Activated T-helper 1 cell treated with anti-CD3 and anti-CD28 coated beads, Interleukin-12 subunit alpha, Interleukin-12 subunit beta, Interleukin-2, Interleukin-4 antibody, amounts not matched to agents 30 ng/mL and 10 ng/mL and 1 ng/mL, durations not matched to agents 14 hours and 24 hours and 36 hours (primary cell): ENCODE measurements around the gene TMED8. TPM values are rescaled to one million over a fixed set of nuclear protein-coding genes. Genes with fewer than 3 reads are reported as not detected.
"Not testable (repeated sequence)": the region's sequence is repeated elsewhere in the genome, so short reads cannot be mapped to it uniquely, and the experiment has no call there.

Experiments used
- DNase-seq: peaks from one replicate; pipeline ENCODE4 v3.0.0; 2021; ENCODE audit warnings: low spot score
- H3K27ac Mint-ChIP-seq: one replicate; pipeline ENCODE4 v1.8.0; 2021; ENCODE audit warnings: mild to moderate bottlenecking, mixed read lengths
- H3K27me3 Mint-ChIP-seq: one replicate; pipeline ENCODE4 v1.8.0; 2022; ENCODE audit warnings: mild to moderate bottlenecking, moderate library complexity, mixed read lengths; ENCODE audit not compliant: insufficient read depth
- H3K36me3 Mint-ChIP-seq: one replicate; pipeline ENCODE4 v1.8.0; 2021; ENCODE audit warnings: low read depth, mixed read lengths
- H3K4me1 Mint-ChIP-seq: one replicate; pipeline ENCODE4 v1.8.0; 2021; ENCODE audit warnings: low read depth, mixed read lengths
- H3K4me3 Mint-ChIP-seq: one replicate; pipeline ENCODE4 v1.8.0; 2021; ENCODE audit warnings: mild to moderate bottlenecking, moderate library complexity, mixed read lengths
- H3K9me3 Mint-ChIP-seq: one replicate; pipeline ENCODE4 v1.8.0; 2021; ENCODE audit warnings: mixed read lengths
- intact Hi-C: fragments of 100-400 bp; cut with micrococcal nuclease; formaldehyde crosslinking; loops from one replicate; pipeline ENCODE4 v1.15.1; 2024
- total RNA-seq: library from RNA; stranded (reverse); gene quantifications from 2 replicates; pipeline ENCODE4 v1.2.3, GENCODE V29; 2022

Gene TMED8
- total RNA-seq, 1 donor from 2014 or later = 28.4 TPM

DNA sequence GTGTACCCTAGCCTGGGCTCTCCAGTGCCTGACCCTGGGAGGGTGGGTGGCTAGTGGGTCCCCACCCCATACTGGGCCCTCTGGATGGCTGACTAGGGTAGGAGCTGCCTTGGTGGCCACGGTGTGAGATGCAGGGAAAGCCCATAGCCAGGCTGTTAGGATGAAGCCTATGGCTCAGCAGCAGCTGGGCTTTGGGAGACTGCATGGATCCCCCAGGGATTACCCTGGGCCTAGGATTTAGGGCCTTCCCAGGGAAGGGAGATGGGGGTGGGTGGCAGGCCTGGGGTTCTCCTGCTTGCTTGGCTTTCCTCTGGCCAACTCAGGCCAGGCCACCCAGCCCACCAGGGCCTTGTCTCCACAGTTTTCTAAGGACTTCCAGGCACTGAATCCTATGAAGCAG, 49.8 kb downstream of the TMED8 start:
- Mint-ChIP-seq H3K9me3 (no peaks in the 10 kb centered on the region), H3K4me1 (peaks cover 5% of the 10 kb centered on the region), H3K27me3 (no peaks in the 10 kb centered on the region), H3K4me3 (no peak overlapping the region), H3K36me3 (no peaks in the 10 kb centered on the region), H3K27ac (no peak overlapping the region)
- intact Hi-C loops = no loop called here
- DNase-seq = no peak

DNA sequence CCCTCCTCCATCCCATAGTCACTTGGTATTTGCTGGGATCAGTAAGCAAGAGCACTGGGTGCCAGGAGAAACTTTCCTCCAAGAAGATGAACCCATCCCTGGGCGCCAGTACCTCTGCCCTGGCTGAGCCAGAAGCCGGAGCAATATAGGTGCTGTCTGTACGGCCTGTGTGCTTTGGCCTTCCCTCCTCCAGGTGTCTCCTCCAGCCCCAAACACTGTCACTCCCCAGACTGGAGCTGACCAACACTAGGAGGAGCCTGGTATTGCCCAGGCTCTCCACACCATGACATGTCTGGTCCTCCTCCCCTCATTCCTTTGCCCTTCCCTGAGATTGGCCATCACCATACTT, 51.2 kb downstream of the TMED8 start:
- no peaks in the 10 kb centered on the region for H3K9me3 Mint-ChIP-seq

DNA sequence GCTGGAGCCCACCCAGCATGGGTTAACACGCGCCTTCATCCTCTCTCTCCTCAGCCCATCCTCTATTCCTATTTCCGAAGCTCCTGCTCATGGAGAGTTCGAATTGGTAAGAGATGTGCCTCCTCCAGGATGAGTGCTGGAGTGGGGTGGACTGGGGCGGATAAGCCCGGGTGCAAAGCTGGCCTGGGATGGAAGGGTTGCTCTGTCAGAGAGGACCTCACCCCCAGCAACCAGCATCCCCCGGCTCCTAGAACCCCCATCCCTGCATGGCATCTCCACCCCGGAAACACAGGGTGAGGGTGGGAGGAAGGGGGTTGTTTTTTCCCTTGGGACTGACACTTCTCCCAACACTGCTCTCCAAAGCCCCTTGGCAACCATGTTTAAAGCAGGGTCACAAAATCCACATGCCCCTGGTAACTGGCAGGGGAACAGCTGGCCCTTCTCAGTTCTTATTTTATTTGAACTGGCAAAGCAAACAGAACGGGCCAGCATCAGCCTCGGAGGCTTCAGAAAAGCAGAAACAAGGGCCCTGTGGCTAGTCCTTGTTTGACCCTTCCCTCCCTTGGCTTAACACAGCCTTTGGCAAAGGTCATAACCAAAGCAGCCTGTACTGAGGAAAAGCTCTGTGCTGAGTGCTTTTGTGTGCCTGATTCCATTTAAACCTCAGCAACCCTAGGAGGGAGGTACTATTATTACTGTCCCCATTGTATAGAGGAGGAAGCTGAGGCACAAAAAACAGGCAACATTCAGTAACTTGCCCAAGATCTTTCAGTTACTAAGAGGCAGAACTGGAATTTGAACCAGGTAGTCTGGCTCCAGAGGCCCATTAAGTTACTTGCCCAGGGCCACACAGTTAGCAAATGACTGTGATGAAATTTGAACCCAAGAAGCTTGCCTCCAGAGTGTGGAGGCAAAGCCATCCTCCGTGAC, 51.8 kb downstream of the TMED8 start:
- H3K4me3 Mint-ChIP-seq = no peak overlapping the region
- no peak overlapping the region for H3K27ac Mint-ChIP-seq
- DNase-seq = no peak
- no peaks in the 10 kb centered on the region for H3K36me3 Mint-ChIP-seq
- H3K4me1 Mint-ChIP-seq = peaks cover 10% of the 10 kb centered on the region
- intact Hi-C loops = loop anchor here (5.0 kb wide), 3 partner anchors 227 to 477 kb away; partner anchors contain the start of gene ADCK1
- no peaks in the 10 kb centered on the region for H3K9me3 Mint-ChIP-seq
- no peaks in the 10 kb centered on the region for H3K27me3 Mint-ChIP-seq

More for the DNA sequence above, 51.2 kb downstream of the TMED8 start:
- Mint-ChIP-seq H3K4me3 (no peak overlapping the region), H3K27ac (no peak overlapping the region), H3K27me3 (no peaks in the 10 kb centered on the region), H3K4me1 (peaks cover 9% of the 10 kb centered on the region), H3K36me3 (no peaks in the 10 kb centered on the region)
- DNase-seq = no peak
- intact Hi-C loops = no loop called here

DNA sequence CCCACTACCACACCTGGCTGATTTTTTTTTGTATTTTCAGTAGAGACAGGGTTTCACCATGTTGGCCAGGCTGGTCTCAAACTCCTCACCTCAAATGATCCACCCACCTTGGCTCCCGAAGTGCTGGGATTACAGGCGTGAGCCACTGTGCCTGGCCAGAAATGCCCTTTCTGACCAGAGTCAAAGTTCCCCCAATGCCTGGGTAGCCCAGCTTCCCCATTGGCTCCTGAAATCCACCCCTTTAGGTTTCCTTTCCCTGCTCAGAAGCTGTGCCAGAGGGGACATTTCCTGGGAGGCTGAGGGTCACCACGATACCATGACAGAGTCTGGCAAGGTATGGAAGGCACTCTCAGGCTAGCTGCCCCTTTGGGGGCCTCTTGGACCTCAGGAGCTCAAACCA, 52.6 kb downstream of the TMED8 start:
- no peak for DNase-seq
- H3K4me1 Mint-ChIP-seq = peaks cover 18% of the 10 kb centered on the region
- no peaks in the 10 kb centered on the region for H3K9me3 Mint-ChIP-seq
- no peak overlapping the region for H3K27ac Mint-ChIP-seq
- intact Hi-C loops = loop anchor here (5.0 kb wide), 3 partner anchors 228 to 478 kb away; partner anchors contain the start of gene ADCK1
- H3K4me3 Mint-ChIP-seq = no peak overlapping the region
- no peaks in the 10 kb centered on the region for H3K27me3 Mint-ChIP-seq
- no peaks in the 10 kb centered on the region for H3K36me3 Mint-ChIP-seq

DNA sequence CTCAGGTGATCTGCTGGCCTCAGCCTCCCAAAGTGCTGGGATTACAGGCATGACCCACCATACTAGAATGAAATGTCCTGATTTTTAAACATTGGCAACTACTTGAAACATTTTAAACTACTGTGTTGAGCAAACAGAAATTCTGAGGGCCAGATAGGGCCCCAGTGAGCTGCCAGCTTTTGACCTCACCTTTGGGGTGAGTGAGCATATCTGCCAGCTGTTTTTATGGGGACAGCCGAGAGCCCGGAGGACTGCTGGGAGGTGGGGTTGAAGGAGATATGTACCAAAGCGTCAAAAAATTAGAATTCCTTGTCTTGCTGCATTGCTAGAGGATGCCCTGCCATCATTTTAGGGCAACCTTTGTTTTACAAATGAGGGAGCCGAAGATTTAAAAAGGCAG, 53.3 kb downstream of the TMED8 start:
- Mint-ChIP-seq H3K9me3 (no peaks in the 10 kb centered on the region), H3K27me3 (no peaks in the 10 kb centered on the region), H3K27ac (no peak overlapping the region), H3K36me3 (no peaks in the 10 kb centered on the region), H3K4me3 (no peak overlapping the region), H3K4me1 (peaks cover 22% of the 10 kb centered on the region)
- DNase-seq = no peak
- intact Hi-C loops = loop anchor here (5.0 kb wide), 3 partner anchors 229 to 479 kb away; partner anchors contain the start of gene ADCK1

DNA sequence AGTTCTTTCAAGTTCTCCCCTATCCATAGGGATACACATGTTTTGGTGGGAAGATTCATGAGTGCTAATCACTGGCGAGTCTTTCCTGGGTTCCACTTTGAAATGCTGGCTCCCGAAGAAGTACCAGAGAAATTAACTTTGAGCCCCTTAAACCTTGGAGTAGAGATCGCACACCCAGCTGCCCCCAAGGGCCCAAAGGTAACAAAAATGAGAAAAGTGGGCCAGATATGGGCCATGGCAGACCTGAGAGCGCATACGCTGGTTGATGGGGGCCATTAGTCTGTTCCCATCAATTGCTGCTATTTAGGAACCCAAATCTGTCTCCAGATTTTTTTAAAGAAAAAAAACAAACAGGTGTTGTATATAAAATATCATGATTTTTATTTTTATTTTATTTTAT, 53.9 kb downstream of the TMED8 start:
- Mint-ChIP-seq H3K27ac (no peak overlapping the region), H3K9me3 (no peaks in the 10 kb centered on the region), H3K4me1 (peaks cover 22% of the 10 kb centered on the region), H3K4me3 (no peak overlapping the region), H3K36me3 (no peaks in the 10 kb centered on the region), H3K27me3 (no peaks in the 10 kb centered on the region)
- no peak for DNase-seq
- intact Hi-C loops = loop anchor here (5.0 kb wide), 3 partner anchors 229 to 479 kb away; partner anchors contain the start of gene ADCK1

DNA sequence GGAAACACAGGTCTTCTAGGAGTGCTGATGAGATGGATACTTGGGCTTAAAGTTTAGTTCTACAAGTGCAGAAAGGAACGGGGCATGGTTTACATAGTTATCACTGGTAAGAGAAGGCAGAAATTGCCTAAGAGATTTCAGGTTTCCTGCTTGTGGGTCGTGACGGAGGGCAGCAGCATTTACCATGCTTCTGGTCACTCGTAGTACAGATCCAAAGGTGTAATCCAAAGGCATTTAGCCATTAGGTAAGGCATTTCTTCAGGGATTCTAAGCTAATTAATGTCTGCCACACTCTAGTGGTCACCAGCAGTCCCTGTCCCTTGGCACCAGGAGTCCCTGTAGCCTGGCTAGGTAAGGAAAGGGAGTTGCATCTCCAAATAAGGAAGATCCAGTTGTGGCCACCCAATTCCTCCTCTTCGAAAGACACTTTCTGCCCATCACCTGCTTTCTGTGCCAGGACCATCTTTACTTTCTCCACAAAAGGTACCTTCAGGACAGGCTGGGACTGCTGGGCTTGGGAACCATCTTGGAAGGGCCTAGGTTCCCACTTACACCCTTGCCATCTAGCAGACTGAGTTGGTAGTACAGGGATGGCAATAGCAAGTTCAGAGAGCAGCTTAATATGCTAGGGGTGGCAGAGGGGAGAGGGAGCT, 54.5 kb downstream of the TMED8 start:
- Mint-ChIP-seq H3K9me3 (no peaks in the 10 kb centered on the region), H3K27ac (peak overlapping the region; percentile 99), H3K4me1 (peaks cover 22% of the 10 kb centered on the region), H3K27me3 (no peaks in the 10 kb centered on the region), H3K4me3 (peak overlapping the region; percentile 92), H3K36me3 (no peaks in the 10 kb centered on the region)
- no peak for DNase-seq
- intact Hi-C loops = loop anchor here (5.0 kb wide), 3 partner anchors 230 to 480 kb away; partner anchors contain the start of gene ADCK1

DNA sequence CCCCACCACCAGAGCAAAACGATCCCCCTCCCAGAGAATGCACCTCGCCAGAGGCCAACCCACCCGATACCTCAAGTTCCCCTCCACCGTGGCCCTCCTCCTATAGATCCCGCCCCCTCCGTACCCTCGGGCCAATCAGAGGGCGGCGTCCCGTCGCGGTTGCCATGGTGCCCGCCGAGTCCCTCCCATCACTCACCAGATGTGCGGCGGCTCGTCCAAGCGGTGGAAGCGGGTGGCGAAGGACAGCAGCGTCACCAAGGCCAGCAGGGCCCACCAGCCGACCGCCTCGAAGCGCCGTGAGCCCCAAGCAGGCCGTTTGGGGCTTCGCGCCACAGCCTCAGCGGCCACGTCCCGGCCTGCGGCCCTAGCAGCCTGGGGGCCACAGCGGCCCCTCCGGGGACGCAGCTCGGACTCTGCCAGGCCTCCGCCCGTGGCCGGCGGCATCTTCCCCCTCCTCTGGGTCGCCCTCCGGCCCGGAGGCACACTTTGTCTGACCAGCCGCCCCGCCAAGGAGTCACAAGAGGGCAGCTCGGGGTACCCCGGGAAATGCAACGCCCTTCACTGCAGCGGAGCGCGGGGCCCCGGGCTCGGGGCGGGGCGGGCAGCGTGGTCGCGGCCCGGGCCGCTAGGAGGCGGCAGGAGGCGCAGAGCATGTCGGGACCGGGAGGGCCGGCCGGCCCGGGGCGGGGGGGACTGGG, 56.5 kb downstream of the TMED8 start, which contains the start of gene POMT2:
TSS of gene POMT2 (minus strand) at position 646 of the 698 bp plus-strand sequence. CDS start at position 444, 202 bp downstream.
- H3K9me3 Mint-ChIP-seq = no peaks in the 10 kb centered on the region
- H3K4me1 Mint-ChIP-seq = peaks cover 22% of the 10 kb centered on the region
- peak; percentile 92 for DNase-seq
- peak within 1 kb of the TSS; percentile 92 for H3K4me3 Mint-ChIP-seq
- H3K27ac Mint-ChIP-seq = peak within 1 kb of the TSS; percentile 99
- no peaks in the 10 kb centered on the region for H3K36me3 Mint-ChIP-seq
- H3K27me3 Mint-ChIP-seq = no peaks in the 10 kb centered on the region
- intact Hi-C loops = loop anchor here (1.0 to 5.0 kb wide), 7 partner anchors 17 to 508 kb away; partner anchors contain the start of genes ADCK1, ANGEL1 and CIPC

DNA sequence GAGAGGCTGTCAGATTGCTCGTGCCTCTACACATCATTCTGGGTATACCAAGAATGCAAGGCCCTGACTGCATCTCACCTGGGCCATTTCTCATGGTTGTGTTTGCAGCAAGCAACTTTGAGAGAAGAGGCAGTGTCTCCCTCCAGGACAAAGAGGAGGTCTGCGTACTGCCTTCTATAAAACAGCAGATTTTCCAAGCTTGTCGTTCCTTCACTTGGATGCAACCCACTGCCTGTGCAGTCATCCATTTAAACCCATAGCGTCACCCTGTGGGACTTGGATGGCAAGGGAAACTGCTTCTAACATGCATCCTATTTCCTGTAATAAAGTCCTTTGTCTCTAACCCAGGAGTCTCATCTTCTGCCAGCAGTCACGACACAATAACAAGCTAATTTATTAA, 57.5 kb downstream of the TMED8 start:
- no peak overlapping the region for H3K27ac Mint-ChIP-seq
- H3K27me3 Mint-ChIP-seq = no peaks in the 10 kb centered on the region
- no peaks in the 10 kb centered on the region for H3K36me3 Mint-ChIP-seq
- H3K4me1 Mint-ChIP-seq = peaks cover 22% of the 10 kb centered on the region
- H3K4me3 Mint-ChIP-seq = peak overlapping the region; percentile 80
- intact Hi-C loops = loop anchor here (5.0 to 10.0 kb wide), 2 partner anchors 107 to 445 kb away; no protein-coding TSS in a partner anchor
- DNase-seq = no peak
- no peaks in the 10 kb centered on the region for H3K9me3 Mint-ChIP-seq

DNA sequence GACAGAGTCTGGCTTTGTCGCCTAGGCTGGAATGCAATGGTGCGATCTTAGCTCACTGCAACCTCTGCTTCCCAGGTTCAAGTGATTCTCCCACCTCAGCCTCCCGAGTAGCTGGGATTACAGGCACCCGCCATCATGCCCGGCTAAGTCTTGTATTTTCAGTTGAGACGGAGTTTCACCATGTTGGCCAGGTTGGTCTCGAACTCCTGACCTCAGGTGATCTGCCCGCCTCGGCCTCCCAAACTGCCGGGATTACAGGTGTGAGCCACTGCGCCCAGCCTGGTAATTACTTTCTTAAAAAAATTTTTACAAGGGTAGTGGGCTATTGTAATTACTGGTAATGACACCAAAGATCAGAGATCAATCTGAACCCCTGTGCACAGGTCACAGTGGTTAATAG, 58.1 kb downstream of the TMED8 start:
- DNase-seq, H3K4me3 Mint-ChIP-seq, H3K27me3 Mint-ChIP-seq, H3K9me3 Mint-ChIP-seq, H3K27ac Mint-ChIP-seq, H3K36me3 Mint-ChIP-seq: not testable (repeated sequence)
- peaks cover 22% of the 10 kb centered on the region for H3K4me1 Mint-ChIP-seq
- intact Hi-C loops = loop anchor here (5.0 to 10.0 kb wide), 2 partner anchors 106 to 444 kb away; no protein-coding TSS in a partner anchor

DNA sequence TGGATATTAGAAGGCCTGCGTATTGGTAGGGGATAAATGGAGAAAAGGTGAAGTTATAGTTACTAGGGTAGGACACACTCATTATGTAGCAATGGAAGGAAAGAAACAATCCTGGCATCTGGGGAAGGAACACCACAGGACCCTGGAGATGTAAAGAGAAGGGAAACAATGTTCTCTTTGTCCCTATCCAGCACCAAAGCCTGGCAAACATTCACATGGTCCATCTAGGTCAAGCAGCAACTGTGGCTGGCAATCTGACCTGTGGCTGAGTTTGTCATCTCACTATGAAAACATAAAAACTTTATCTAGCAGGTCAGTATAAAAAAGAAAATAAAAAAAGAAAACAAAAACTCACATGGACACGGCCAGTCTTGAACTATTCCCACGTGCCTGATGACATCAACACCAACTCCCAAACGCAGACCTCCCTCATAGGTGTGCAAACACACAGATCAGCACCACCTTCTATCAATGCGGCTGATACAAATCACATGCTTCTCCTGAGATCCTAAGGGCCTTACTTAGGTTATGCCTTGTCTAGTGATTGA, 58.8 kb downstream of the TMED8 start:
- DNase-seq = no peak
- H3K4me1 Mint-ChIP-seq = peaks cover 22% of the 10 kb centered on the region
- H3K27me3 Mint-ChIP-seq = no peaks in the 10 kb centered on the region
- H3K36me3 Mint-ChIP-seq = no peaks in the 10 kb centered on the region
- no peak overlapping the region for H3K4me3 Mint-ChIP-seq
- intact Hi-C loops = loop anchor here (5.0 to 10.0 kb wide), 2 partner anchors 106 to 443 kb away; no protein-coding TSS in a partner anchor
- H3K27ac Mint-ChIP-seq = no peak overlapping the region
- H3K9me3 Mint-ChIP-seq = no peaks in the 10 kb centered on the region

DNA sequence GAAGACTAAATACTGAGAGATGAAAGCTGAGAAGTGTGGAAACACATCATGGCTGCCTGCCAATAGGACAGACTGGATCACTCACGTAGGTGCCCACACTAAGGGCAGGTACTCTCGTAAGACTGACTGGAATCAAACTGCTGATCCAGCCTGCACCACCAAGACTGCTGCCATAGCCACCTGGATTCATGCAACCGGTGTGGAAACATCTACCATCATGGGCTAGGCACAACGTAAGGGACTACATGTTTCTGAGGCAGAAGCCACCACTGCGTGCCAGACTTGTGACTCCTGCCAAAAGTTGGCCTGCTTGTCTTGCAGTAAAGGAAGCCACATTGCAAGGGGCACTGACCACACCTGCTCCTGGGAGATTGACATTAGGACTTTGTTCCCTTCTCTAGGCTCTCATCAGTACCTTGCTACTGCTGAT, 60.0 kb downstream of the TMED8 start:
- Mint-ChIP-seq H3K9me3 (no peaks in the 10 kb centered on the region), H3K4me3 (no peak overlapping the region), H3K27ac (no peak overlapping the region), H3K4me1 (peaks cover 15% of the 10 kb centered on the region), H3K27me3 (no peaks in the 10 kb centered on the region), H3K36me3 (no peaks in the 10 kb centered on the region)
- DNase-seq = no peak
- intact Hi-C loops = loop anchor here (1.0 to 10.0 kb wide), 4 partner anchors 16 to 442 kb away; no protein-coding TSS in a partner anchor
